ENCODE data around the gene MXRA7.

DNA sequence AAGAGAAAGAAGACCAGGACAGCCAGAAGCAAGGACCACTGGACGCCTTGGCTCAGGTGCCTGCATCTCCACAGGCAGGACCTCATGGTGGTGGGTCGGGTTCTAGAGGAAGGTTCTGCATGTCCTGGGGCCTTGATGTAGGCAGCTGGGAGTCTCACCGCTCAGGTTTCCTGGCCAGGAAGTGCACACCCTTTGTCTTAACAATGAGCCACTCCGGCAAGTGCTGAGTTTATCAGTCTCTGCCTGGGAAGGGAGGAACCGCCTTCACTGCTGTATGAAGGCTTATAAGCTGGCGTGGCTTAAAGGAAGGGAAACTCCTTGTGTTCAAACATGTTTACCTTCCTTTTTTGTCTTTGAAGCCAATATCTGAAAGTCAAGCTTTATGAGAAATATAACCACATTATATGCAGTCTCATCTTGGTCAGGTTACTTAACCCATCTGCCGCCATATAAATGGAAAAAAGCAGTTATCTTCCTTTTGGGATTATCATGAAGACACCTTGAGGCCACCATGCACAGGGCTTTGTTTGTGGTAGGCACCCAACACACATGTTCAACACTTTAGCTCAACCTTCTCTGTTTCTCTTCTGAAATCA, 67.1 kb downstream of the MXRA7 start, which contains the start of gene ST6GALNAC1:
- TF ChIP-seq POLR2AphosphoS5 (IDR thresholded peaks at IDR 0.05; ENCODE audit: low read depth, low read length) (no peak), SIN3A (IDR thresholded peaks at IDR 0.05; ENCODE audit: borderline replicate concordance, insufficient read depth, low read length) (no peak), TAF1 (IDR thresholded peaks at IDR 0.05; ENCODE audit: borderline replicate concordance, insufficient read depth, low read length) (no peak), FOXP2 (optimal IDR thresholded peaks at IDR 0.05; ENCODE audit: borderline replicate concordance, extremely low read depth, extremely low read length, insufficient read depth) (no peak)
- TF ChIP-seq, protein P1, sequence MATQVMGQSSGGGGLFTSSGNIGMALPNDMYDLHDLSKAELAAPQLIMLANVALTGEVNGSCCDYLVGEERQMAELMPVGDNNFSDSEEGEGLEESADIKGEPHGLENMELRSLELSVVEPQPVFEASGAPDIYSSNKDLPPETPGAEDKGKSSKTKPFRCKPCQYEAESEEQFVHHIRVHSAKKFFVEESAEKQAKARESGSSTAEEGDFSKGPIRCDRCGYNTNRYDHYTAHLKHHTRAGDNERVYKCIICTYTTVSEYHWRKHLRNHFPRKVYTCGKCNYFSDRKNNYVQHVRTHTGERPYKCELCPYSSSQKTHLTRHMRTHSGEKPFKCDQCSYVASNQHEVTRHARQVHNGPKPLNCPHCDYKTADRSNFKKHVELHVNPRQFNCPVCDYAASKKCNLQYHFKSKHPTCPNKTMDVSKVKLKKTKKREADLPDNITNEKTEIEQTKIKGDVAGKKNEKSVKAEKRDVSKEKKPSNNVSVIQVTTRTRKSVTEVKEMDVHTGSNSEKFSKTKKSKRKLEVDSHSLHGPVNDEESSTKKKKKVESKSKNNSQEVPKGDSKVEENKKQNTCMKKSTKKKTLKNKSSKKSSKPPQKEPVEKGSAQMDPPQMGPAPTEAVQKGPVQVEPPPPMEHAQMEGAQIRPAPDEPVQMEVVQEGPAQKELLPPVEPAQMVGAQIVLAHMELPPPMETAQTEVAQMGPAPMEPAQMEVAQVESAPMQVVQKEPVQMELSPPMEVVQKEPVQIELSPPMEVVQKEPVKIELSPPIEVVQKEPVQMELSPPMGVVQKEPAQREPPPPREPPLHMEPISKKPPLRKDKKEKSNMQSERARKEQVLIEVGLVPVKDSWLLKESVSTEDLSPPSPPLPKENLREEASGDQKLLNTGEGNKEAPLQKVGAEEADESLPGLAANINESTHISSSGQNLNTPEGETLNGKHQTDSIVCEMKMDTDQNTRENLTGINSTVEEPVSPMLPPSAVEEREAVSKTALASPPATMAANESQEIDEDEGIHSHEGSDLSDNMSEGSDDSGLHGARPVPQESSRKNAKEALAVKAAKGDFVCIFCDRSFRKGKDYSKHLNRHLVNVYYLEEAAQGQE (IDR thresholded peaks at IDR 0.05; ENCODE audit: insufficient read depth in 1 of 2, low read depth in 2 of 2, low read length in 2 of 2) = no peak

All from PFSK-1 (cell line).